HG02943 (cell line): ENCODE results near the gene VPS13D.
"Not testable (repeated sequence)": the region's sequence is repeated elsewhere in the genome, so short reads cannot be mapped to it uniquely, and the experiment has no call there.

Experiments
- ATAC-seq: cut with Tn5 transposase; IDR thresholded peaks from one replicate; pipeline ENCODE4 v1.9.1; 2021; ENCODE audit warnings: mild to moderate bottlenecking, low read depth, moderate library complexity; ENCODE audit not compliant: unreplicated experiment

VPS13D gene

DNA sequence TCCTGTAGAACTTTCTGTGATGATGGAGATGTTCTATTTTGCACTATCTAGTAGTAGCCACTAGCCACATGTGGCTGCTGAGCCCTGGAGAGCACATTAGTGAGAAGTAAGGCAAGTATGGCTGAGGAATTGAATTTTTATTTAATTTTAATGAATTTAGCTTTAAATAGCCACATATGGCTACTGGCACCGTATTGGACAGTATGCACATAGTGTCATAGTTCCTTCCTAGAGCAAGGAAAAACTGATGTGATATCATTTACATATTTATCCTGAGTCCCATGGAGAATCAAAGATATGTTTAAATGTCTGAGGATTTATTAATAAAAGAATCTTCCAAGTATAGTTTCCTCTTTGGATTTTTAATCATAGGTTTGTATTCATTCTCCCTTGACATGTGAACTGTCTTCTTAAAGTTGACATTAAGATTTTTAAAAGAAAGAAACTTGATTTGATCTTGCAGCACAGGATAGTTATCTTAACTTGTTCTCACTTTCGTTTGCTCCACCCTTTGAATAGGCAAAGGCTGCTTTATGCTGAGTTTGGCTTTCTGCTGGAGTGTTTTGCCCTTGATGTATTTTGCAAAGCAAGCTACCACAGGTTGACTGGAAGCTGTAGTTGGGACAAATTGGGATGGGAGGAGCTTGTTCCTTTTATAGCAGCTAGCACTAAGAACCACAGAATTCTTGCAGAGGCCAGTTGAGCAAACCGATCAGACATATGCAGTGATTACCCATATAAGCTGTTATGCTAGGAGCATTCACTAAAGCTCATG, 129.7 kb downstream of the VPS13D start:
- no peak for ATAC-seq

DNA sequence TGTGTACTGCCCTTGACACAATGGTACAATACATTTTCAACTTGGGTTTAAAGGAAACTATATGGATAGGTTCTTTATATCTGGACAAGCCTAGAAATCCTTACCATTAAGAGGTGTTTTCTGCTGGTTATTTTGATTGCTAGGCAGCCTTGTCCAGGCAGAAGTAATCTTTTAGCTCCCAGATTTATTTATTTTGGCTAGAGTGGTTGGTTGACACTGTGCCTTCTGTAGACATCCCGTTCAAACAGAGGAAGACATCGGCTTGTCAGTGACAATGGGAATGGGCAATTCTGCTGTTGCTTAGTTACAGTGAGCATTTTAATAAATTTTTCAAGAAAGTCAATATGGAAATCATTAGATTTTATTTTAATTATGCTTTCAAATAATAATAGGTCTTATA, 138.8 kb downstream of the VPS13D start:
- ATAC-seq, result no peak

DNA sequence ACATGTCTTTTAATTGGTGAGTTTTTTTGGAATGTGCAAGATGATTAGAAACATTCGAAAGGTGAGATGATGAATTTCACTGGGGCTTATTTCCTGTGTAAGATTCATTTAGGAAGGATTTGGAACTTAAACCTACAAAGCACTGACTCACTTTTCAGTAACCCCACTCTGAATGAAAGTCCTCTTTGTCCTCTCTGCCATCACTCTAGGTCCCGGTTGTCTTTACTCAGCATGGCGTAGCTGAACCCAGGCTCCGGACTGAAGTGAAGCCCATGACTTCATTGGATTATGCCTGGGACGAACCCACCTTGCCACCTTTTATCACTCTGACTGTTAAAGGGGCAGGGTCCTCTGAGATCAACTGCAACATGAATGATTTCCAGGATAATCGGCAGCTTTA, 139.4 kb downstream of the VPS13D start:
- ATAC-seq, result no peak

DNA sequence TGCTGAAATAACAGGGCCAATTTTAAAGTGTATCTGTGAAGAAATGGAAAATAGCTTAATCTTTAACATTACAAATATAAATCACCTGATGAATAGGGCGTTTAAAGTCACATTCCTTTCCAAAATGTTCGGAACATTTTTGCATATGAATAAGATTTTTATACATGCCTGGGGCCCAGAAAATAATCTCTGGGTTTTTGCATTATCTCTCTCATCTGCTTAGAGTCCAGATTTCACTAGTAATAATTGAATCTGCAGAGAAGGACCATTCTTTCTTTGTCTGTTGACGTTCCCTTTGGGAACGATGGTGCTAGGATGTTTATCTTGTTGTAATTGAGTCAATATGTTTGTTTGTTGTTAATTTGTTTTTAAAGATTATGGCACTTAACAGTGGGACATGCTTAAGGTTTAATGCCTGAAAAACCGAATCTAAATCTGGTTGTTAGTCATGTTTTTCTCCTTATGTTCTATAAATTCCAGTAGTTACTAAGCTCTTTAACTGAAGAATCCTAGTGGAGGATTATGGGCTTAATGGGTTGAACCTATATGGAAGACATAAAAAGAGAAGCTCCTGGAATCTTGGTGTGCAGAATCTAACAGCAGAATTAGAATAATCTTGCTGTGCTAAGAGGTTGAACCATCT, 140.6 kb downstream of the VPS13D start:
- no peak for ATAC-seq

DNA sequence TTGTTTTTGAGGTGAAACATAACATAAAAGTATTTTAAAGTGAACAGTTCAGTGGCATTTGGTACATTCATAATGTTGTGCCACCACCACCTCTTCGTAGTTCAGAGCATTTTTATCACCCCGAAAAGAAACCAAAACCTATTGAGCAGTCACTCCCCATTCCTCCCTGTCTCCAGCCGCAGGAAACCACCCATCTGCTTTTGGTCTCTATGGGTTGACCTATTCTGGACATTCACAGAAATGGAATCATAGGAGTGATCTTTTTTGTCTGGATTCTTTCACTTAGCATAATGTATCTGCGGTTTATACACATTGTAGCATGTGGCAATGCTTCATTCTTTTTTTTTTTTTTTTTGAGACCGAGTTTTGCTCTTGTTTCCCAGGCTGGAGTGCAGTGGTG, 141.2 kb downstream of the VPS13D start:
- no peak for ATAC-seq

DNA sequence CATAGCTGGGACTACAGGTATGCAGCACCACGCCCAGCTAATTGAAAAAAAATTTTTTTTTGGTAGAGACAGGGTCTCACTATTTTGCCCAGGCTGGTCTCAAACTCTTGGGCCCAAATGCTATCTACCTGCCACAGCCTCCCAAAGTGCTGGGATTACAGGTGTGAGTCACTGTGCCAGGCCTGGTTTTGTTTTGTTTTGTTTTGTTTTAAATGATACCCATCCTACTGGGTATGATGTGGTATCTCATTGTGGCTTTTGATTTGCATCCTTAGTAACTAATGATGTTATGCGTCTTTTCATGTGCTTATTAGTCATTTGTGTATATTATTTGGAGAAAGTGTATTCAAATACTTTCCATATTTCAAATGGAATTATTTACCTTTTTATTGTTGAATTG, 142.3 kb downstream of the VPS13D start:
- ATAC-seq, result no peak

DNA sequence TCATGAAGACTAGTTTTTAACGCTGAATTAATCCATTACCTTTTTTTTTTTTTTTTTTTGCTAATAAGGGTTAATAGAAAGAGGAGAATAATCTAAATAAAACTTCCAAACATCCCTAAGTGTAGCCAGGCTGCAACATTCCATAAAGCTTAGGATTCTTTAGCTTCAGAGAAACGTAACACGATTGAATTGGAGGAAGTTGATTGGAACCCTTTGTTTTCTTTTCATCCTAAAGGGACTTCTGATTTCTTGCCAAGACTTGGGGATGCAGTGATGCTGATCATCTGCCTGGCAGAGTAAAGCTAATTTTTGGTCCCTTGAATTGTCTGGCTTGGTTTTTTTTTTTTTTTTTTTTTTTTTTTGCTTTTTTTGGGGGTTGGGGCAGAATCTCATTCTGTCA, 142.9 kb downstream of the VPS13D start:
- no peak for ATAC-seq

DNA sequence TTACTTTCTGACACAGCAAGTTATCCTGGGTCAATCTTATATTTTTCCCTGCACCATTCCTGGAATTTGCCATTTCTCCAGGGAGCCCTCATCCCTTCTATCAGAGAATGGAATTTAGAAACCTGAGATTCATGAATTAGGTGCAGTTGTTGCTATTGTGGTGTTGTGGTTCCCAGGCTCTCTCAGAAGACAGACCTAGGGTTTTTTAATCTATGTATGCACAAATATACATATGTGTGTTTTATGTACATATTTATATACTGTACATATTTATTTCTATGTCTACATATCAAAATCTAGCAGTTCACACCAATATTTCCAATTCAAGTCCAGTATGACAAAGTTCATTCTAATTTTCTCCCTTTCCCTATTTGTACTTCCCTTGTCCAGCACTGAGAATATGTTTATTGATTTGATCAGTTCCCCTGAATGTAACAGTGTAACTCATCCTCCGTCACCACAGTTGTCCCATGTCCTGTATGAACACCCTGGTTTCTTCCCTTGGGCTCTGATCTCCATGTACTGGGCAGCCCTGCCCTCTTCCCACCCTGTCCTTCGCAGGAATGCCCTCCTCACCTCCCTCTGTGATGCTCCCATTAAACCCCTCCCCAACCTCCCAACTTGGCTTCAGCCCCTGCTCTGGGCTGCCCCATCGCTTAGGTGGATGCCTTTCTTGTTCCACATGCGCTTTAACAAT, 145.5 kb downstream of the VPS13D start:
- no peak for ATAC-seq

DNA sequence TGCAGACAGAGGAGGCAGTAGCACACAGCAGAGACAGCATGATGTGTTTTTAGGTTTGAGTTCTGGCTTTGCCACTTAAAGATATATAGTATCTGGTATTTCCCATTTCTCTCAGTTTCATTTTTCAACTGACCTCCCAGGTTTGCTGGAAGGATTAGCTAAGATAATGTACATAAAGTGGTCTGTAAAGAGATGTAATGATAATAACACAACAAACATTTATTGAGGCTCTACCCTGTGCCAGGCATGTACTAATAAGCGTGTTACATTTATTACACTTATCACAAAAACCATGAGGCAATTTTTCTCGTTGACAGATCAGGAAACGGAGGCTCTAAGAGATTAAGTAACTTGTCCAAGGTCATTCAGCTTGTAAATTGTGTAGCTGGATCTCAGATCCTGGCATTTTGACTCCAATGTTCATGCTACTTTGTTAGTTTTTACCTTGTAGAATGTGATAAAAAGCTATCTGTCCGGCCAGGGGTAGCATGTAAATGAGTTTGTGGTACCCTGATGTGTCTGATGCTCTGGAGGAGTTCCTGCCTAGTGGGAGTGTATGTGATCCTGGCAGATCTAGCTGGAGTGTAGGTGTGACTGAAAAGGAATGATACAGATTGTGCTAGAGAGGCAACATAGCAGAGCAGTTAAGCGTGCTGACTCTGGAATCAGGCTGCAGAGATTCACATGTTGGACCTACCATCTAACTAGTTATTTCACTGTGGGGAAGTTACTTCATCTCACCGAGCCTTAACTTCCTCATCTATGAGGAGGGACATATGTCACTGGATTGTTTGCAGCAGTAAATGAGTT, 146.6 kb downstream of the VPS13D start:
- no peak for ATAC-seq

DNA sequence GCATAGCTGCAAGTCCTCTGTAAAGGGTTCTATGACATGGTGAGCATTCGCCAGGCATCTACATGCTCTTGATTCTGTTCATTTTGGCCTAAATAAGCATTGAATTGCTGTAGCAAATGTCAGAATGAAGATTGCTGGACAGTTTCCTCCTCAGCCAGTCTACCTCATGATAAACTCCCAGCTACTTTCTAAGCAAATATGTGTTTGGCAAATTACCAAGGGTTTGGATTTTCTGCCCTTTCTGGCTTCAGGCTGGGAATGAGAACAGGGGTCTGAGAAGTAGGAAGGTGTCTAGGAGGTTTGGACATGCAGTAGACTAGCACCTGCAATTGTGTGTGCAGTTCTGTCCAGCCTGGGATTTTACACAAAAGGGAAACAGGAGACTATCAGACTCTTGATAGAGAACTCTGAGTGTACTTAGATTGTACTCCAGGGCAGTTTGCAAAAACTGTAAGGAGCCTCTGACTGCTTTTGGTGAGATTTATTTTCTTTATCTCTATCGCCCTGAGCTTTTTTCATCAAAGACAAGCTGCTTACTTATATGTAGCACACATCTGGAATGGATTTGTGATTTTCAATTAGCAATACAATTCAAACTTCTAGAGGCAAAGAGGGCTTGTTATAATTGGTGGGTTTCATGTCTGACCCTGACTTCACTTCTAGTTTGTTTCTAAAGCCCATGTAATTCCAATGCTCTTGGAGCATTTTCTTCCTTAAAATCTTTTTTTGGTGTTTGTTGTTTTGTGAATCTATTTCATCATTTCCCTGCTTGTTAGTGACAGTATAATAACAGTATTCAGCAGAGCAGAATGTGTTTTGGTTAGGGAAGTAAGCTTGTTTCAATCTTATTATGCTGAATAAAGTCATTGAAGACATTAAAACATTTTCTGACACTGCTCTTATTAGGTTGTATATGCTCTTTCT, 150.8 kb downstream of the VPS13D start:
- no peak for ATAC-seq

DNA sequence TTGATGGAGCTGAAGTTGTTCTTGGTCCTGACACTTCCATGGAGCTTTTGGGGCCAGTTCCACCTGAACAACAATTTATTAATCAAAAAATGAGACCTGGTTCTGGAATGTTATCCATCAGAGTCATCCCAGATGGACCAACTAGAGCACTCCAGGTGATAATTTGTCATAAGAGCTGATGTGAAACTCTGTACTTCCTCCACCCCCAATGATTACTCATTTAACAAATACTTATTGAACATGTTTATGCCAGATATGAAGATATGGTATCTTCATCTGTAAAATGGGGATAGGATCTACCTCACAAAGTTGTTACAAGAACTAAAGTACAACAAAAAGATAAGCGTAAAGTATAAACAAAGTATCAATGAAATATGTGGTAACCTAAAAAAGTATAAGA, 153.2 kb downstream of the VPS13D start:
- no peak for ATAC-seq

DNA sequence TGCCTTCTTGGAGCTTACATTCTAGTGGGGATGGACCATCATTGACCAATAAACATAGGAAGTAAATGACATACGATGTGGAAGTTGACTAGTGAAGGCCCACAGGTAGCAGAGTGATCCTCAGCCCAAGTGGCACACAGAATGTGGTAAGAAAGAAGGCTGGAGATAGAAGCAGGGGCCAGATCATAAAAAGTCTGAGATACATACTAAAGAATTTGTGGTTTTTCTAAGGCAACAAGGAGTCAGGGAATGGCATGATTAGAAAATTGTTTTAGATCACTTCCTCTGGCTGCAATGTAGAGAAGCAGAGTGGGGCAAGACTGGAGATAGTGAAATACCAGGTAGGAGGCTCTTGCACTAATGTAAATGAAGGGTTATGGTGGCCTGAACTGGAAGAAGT, 154.0 kb downstream of the VPS13D start:
- ATAC-seq, result no peak

DNA sequence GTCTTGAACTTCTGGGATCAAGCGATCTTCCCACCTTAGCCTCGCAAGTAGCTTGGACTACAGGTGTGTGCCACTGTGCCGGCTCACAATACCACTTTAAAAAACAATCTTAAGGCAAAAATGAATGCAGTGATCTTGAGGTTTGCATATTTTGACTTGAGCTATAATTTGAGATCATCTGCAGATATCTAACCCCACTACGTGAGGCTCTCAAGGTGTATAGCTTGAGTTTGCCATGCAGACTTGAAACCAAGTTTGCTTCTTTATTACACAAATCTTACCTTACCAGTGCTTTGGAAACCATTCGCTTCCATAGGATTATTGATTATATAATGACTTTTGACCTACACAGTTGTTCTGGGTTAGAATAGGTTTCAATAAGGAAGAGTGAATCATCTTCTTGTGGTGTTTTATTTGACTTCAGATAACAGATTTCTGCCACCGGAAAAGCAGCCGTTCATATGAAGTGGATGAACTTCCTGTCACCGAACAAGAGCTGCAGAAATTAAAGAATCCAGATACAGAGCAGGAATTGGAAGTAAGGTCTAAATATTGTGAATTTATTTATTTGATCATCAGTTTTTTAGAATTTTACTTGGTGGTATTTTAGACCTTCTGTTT, 155.1 kb downstream of the VPS13D start:
- ATAC-seq, result no peak

DNA sequence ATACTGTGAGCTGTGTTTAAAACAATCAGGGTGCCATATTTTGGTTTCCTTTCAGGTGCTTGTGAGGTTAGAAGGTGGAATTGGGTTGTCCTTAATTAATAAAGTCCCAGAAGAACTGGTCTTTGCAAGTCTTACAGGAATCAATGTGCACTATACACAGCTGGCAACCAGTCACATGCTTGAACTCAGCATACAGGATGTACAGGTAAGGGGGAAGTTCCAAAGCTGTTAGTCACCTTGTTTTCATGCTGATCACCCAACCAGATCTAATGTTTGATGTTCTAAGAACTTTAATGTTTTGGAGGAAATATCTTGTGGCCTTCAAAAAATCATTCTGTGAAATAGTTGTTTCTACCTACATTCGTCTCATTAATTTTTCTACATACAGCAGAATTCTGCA, 156.3 kb downstream of the VPS13D start:
- ATAC-seq, result no peak

DNA sequence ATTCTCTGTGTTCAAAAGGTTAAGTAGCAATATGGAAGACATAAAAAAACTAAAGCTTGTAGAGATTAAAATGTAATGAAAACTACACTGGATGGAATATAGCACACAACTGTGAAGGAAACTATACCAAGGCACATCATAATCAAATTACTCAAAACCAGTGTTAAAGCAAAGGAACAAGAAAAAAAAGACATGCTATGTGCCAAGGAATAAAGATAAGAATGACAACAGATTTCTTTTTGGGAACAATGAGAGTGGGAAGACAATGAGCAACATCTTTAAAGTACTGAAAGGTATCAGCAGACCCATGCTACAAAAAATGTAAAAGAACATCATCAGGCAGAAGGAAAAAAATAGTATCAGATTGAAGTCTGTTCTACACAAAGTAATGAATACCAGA, 157.8 kb downstream of the VPS13D start:
- ATAC-seq, result no peak

DNA sequence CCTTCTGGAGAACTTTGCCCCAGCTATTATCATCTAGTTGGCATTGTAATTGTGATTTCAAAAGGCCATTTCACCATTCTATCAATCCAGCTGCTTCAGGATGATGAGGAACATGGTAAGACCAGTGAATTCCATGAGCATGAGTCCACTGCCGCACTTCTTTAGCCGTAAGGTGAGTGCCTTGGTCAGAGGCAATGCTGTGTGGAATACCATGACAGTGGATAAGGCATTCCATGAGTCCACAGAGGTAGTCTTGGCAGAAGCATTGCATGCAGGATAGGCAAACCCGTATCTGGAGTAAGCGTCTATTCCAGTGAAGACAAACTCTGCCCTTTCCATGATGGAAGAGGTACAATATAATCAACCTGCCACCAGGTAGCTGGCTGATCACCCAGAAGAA, 160.5 kb downstream of the VPS13D start:
- not testable (repeated sequence) for ATAC-seq

DNA sequence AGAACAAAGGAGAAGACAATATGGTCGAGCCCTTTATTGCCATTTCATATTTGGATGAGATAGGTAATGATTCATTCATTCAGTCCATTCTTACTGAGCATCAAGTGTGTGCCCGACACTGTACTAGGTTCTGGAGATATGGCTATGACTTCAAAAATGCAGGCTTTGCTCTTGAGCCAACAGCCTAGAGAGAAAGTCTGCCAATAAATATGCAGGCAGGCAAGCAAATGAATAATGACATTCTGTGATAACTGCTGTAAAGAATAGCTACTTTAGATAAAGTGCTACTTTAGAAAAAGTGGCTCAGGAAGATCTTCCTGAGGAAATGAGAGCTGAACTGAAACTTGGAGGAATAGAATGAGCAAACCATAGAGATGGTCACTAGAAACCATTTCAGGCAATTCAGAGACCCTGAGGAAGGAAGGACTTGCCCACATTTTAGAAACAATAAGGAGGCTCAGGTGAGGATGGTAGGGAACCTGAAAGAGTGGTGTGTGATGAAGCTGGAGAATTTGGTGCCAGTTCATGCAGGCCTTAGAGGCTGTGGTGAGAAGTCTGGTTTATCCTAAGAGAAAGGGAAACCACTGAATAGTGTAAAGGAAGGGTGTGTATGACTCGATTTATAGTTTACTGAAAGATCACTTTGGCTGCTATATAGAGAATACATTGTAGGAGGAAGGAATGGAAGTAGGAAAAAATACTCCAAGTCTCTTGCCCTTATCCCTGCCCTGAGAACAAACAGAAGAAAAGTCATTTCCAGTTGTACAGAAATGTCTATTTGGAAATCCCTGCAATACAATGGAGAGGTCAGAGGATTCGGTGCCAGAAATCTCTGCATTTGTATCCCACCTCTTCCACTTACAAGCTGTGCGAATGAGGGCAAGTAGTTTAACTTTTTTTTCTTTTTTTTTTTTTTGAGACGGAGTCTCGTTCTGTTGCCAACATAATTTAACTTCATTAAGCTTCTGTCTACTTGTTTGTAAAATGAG, 167.9 kb downstream of the VPS13D start:
- ATAC-seq, result no peak

DNA sequence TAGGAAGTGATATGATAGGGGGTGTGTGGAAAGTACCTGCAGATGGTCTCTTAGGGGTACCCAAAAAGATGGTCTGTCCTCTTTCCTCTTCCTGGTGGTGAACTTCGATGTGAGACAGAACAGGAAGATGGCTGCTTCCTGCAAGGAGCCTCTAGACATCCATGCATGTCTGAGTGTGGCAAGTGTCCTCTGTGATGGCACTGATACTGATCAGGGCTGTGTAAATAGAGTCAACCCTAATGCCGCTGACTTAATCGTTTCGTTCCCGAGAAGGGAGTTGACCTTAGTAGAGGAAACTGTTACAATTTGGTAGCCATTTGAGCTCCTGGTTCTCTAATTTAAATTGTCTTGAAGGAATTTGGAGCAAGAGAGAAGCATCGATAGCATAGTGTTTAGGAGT, 168.6 kb downstream of the VPS13D start:
- no peak for ATAC-seq
